GM18526 (cell line): Measurements from ENCODE around the gene NCOA5.

Experiments
- POLR2A ChIP-seq: IDR thresholded peaks from 3 replicates; pipeline ENCODE4 v1.6.1; 2011; ENCODE audit not compliant: insufficient read length; ENCODE audit errors: extremely low read depth

The NCOA5 gene

GRCh38 chr20:46081074-46081473 is 8.7 kb downstream of the NCOA5 start:
- TF ChIP-seq POLR2A, result no peak

GRCh38 chr20:46078954-46079353 is 10.8 kb downstream of the NCOA5 start:
- no peak for TF ChIP-seq POLR2A

GRCh38 chr20:46077642-46078305 is 12.0 kb downstream of the NCOA5 start:
- TF ChIP-seq POLR2A, result no peak

GRCh38 chr20:46076806-46077205 is 13.0 kb downstream of the NCOA5 start:
- no peak for TF ChIP-seq POLR2A

- TF ChIP-seq POLR2A, result no peak
These were observed 15.8 kb downstream of the NCOA5 start for GRCh38 chr20:46074006-46074405.

- TF ChIP-seq POLR2A, result no peak
These were observed 16.3 kb downstream of the NCOA5 start for GRCh38 chr20:46073443-46073842.

GRCh38 chr20:46073024-46073423 is 16.7 kb downstream of the NCOA5 start:
- no peak for TF ChIP-seq POLR2A

GRCh38 chr20:46071573-46071972 is 18.2 kb downstream of the NCOA5 start:
- TF ChIP-seq POLR2A, result no peak

- TF ChIP-seq POLR2A, result no peak
These were observed 19.4 kb downstream of the NCOA5 start for GRCh38 chr20:46070215-46070900.

- TF ChIP-seq POLR2A, result no peak
These were observed 24.1 kb downstream of the NCOA5 start for GRCh38 chr20:46065691-46066090.

GRCh38 chr20:46065006-46065405 is 24.8 kb downstream of the NCOA5 start:
- no peak for TF ChIP-seq POLR2A

- TF ChIP-seq POLR2A, result no peak
These were observed 26.1 kb downstream of the NCOA5 start for GRCh38 chr20:46063652-46064054.

- TF ChIP-seq POLR2A, result no peak
These were observed 26.6 kb downstream of the NCOA5 start for GRCh38 chr20:46063151-46063550.

GRCh38 chr20:46062621-46063020 is 27.1 kb downstream of the NCOA5 start:
- no peak for TF ChIP-seq POLR2A

- TF ChIP-seq POLR2A, result no peak
These were observed 27.6 kb downstream of the NCOA5 start for GRCh38 chr20:46062151-46062550.

- TF ChIP-seq POLR2A, result no peak
These were observed 28.8 kb downstream of the NCOA5 start for GRCh38 chr20:46060975-46061374.
